NK-92 treated with Interleukin-12 subunit alpha and Interleukin-12 subunit beta, amount 100 ng/mL, for 24 hours (cell line): Measurements from ENCODE around the gene LRR1.
A peak's percentile ranks its signal among the peaks of the same experiment; 100 is the strongest.
"Not testable (repeated sequence)": the region's sequence is repeated elsewhere in the genome, so short reads cannot be mapped to it uniquely, and the experiment has no call there.

Experiments used
- DNase-seq: peaks from one replicate; lab custom pipeline; 2025; lab: John Stamatoyannopoulos, UW

Gene LRR1

DNA sequence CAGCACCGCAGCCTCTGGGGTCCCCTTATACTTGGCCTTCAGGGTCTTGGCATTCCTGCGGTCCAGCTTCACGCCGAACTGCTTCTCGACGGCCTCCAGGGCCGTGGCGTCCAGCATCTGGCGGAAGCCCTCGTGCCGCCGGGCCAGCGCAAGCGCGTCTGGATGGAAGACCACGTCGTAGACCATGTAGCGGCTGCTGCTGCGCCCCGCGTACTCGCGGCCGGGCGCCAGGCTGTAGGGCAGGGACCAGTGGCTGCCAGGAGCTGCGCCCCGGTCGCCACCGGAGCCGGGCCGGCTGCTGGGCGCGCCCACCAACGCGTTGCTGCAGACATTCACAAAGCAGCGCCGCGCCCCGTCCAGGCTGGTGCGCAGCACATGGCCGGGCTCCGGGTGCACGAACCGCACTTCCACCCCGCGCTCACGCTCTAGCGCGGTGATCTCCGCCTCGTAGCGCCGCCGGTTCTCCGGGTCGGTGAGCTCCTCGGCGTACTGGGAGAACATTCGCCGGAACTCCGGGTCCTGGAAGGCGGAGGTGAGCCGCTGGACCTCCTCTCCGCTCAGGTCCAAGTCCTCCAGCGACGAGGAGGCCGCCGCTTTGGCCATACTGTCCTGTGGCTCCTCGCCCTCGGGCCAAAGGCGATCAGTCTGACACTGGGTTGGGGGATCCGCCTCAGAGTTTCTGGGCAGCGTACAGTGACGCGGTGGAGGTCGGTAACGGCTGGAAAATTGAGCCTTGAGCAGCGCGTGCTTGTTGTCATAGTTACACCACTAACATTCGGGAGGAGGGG lies 36.0 kb downstream of the LRR1 start, which contains the start of gene DNAAF2:
TSS of gene DNAAF2 (minus strand) at position 698 of the 788 bp plus-strand sequence. CDS start at position 603, 95 bp downstream.
- peak; percentile 59 for DNase-seq

DNA sequence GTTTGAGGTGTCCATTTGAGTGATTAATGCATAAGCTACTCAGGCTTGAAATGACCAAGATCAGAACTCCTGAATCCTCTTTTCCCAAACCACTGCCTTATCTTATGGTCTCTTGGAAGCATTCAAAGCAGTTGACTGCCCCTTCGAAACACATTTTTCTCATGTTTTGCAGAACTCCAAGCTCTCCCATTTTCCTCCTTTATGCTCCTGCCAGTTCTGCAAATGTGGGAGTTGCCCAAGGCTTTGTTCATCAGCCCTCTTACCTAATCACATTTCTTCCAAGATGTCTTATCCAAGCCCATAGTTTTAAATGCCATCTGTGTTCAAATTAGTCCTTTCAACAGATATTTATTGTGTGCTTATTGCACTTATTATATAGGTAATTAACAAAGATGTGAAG lies 38.1 kb downstream of the LRR1 start:
- no peak for DNase-seq

DNA sequence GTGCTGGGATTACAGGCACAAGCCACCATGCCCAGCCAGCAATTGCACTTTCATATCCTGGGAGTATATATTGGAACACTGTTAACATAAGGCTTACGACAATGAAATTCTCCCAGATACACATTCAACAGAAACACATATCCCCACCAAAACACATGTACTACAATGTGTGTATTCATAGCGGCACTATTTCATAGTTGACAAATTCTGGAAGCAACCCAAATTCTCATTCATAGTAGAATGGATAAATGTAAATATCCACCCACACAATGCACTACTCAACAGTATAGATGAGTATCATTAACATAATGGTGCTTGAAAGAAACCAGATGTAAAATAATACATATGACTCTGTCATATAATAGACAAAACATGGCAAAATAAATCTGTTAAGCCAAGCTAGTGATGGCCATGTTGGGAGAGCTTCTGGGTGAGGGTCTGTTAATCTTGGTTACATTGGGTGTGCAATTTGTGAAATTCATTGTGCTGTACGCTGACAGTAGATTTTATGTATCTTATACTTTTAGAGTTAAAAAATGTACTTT lies 38.9 kb downstream of the LRR1 start:
- DNase-seq, result no peak

GRCh38 chr14:49640540-49641417 lies 42.0 kb downstream of the LRR1 start:
- no peak for DNase-seq

DNA sequence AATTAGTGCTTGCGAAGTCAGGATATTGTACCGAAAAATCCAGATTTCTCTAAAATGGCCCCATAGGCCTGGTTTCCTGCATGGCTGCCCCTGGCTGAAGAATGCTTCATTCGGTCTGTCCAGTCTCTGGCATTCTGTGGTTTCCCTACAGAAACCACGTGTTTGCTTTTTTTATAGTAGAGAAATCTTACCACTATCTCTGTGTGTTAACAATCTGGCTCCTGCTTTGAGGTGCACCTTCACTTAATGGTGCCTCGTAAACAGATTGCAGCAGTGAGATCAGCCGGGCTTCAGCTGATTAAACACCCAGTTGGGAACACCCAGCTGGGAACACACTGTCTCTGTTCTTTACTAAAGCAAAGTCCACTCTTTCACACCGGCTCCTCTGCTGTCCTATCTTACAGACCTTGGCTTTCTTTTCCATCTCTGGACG lies 43.0 kb downstream of the LRR1 start:
- no peak for DNase-seq

DNA sequence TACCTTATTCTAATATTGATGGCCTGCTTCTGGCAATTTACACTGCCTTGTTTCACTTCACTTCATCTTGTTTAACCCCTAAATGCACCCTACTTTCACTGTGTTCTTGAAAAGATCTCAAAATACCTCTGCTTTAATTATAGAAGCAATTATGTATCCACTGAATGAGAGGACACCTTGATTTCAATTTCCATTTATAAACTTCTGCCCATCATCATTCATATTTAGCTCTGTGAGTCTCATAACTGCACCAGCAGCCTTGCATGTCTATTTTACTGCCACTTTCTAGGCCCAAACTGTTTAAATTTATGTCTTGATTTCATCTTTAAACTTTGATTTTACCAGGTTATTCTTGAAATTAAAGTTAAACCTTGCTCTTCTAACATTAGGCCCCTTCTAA lies 43.4 kb downstream of the LRR1 start:
- DNase-seq, result no peak

DNA sequence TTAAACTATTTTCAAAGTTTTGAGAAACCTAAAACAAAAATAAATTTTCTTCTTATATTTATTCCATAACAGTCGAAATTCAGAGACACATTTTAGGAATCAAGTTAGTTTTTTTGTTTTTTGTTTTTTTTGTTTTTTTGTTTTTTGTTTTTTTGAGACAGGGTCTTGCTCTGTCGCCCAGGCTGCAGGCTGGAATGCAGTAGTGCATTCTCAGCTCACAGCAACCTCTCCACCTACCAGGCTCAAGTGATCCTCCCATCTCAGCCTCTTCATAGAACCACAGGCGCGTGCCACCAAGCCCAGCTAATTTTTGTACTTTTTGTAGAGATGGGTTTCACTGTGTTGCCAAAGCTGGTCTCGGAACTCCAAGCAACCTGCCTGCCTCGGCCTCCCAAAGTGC lies 54.8 kb downstream of the LRR1 start:
- no peak for DNase-seq

DNA sequence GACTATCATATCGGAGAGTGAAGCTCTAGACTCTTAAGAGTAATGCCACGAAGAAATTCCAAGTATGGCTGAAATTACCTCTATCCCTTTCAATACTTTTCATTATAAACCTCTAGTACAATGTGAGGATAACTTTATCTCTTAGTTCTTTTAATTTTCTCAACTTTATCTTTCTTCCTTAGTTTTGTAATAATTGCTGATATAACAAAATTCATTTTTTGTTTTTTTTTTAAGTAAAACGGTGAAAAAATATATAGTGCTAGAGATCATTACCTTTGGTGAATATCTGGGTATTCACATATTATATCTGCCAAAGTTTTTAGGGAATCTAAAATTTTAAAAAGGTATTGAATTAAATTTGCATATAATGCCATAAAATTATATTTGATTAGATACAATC lies 55.8 kb downstream of the LRR1 start:
- no peak for DNase-seq

DNA sequence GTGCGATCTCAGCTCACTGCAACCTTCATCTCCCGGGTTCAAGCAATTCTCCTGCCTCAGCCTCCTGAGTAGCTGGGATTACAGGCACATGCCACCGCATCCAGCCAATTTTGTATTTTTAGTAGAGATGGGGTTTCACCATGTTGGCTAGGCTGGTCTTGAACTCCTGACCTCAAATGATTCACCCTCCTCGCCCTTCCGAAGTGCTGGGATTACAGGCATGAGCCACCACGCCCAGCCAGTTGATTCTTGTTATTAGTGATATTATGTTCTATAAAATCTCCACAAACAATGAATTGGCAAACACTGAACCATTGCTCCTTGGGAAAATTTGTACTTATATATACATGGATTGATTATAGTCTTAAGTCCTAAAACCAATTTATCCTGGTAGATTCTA lies 58.8 kb downstream of the LRR1 start:
- DNase-seq, result not testable (repeated sequence)

- no peak for DNase-seq
Observed at GRCh38 chr14:49659526-49660455, 61.1 kb downstream of the LRR1 start.
